NCI-H1436 (cell line): ENCODE measurements around the gene AOX1.
A peak's percentile ranks its signal among the peaks of the same experiment; 100 is the strongest.
"Not testable (repeated sequence)": the region's sequence is repeated elsewhere in the genome, so short reads cannot be mapped to it uniquely, and the experiment has no call there.

ENCODE experiments used
- DNase-seq: peaks from one replicate; lab custom pipeline; 2025; lab: John Stamatoyannopoulos, UW

Gene AOX1

DNA sequence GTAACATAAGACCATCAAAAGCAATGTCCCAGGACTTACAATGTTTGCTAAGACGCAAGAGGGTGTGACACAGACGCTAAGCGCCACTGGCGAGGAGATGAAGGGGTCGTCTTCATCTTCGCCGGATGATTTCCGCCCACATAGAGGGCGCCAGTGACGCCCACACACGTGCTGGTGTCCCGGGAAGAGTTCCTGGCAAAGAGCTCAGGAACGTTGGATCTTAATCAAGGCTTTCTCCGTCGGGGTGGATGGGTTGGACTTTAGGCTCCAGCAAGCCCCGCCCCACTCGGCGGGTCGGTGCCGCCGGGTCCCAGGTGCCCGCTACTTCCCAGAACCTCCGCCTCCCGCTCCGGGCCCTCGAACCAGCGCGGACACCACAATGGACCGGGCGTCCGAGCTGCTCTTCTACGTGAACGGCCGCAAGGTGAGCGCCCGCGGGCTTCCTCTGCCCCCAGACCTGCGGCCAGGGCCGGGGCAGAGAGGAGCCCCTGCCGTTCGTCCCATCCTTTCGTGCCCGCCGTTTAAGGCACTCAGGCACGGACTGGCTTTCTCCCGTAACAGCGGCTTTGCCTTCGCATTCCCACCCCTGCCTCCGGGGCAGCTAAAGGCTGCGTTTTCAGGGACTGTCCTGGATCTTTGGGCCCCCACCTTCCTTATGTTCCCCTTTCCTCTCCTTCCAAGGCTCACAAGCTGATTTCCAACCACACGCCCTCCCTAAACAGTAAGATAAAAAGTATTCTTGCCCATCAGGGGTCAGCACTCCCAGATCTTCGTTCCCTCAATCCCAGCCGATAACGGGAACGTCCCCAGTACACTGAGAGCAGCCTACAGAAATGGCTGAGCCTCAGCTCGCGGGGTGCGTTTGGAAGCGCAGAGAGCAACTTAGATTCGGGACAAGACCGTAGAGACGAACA lies at the start of gene AOX1:
AOX1 (plus strand) TSS at position 285 of the 914 bp plus-strand sequence; CDS start at position 380, 95 bp downstream.
- DNase-seq: no peak

DNA sequence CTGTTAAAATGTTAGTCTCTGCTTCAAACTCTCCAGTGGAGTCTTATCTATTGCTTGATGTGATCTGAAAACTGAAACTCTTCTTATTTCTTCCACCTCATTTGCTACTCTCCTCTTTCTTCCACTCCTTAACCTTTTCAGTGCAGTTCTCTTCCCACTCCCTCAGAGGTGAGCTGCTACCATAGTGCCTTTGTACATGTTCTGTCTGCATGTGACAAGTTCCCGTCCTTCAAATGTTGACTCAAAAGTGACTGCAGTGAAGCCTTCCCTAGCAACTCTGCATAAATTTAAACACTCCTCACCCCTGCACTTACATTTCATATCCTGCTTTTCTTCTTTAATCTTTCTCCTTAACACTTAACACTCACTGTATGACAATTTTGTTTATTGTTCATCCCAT lies 47.7 kb upstream of the AOX1 start:
- no peak for DNase-seq

DNA sequence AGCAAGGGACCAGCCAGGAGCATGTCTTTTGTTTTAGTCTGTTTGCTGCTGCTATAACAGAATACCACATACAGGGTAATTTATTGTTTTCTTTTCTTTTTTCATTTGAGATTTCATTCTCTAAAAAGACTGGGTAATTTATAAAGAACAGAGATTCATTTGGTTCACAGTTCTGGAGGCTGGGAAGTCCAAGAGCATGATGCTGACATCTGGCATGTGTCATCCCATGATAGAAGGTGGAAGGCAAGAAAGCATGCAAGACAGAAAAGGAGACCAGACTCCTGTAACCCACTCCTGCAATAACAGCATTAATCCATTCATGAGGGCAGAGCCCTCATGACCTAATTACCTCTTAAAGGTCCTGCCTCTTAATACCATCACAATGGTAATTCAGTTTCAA lies 45.0 kb upstream of the AOX1 start:
- DNase-seq: no peak

DNA sequence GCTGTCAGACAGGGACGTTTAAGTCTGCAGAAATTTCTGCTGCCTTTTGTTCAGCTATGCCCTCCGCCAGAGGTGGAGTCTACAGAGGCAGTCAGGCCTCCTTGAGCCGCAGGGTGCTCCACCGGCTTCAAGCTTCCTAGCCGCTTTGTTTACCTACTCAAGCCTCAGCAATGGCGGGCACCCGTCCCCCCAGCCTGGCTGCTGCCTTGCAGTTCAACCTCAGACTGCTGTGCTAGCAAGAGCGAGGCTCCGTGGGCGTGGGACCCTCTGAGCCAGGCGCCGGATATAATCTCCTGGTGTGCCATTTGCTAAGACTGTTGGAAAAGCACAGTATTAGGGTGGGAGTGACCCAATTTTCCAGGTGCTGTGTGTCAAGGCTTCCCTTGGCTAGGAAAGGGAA lies 19.2 kb upstream of the AOX1 start:
- not testable (repeated sequence) for DNase-seq

DNA sequence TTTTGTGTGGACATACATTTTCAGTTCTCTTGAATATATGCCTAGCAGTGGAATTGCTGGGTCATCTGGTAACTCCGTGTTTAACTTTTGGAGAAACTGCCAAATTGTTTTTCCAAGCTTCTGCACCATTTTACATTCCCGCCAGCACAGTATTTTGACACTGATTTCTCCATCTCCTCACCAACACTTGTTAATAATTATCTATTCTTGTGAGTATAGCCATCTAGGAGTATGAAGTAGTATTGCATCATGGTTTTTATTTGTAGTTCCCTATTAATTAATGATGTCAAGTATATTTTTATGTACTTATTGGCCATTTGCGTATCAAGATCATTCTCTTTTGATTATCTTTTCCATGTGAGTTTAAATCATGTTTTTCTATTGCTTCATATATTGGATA lies 17.9 kb upstream of the AOX1 start:
- no peak for DNase-seq

DNA sequence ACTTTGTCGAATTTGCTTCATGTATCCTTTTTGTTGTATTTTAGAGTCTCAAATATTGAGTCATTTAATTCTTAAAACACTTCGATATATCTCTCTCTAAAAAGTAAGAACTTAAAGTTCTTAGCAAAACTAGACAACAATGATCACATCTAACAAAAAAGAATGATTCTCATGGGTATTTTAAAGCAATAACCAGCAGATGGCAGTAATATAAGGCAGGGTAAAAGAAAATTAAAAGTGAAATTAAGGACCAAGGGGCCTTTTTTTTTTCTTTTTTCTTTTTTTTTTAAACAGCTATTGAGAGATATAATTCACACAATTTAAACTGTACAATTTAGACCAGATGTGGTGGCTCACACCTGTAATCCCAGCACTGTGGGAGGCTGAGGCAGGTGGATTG lies 9.9 kb upstream of the AOX1 start:
- no peak for DNase-seq

DNA sequence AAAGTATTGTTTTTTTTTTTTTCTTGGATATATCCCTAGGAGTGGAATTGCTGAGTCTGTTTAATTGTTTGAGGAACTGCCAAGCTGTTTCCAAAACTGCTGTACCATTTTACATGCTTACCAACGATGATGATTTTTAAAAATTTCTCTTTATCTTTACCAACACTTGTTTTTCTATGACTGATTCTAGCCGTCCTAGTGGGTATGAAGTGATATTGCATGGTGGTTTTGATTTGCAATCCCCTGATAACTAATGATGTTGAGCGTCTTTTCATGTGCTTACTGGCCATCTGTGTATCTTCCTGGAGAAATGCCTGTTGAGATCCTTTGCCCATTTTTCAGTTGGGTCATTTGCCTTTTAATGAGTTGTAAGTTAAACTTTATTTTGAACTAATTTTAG lies 8.8 kb upstream of the AOX1 start:
- DNase-seq: no peak

DNA sequence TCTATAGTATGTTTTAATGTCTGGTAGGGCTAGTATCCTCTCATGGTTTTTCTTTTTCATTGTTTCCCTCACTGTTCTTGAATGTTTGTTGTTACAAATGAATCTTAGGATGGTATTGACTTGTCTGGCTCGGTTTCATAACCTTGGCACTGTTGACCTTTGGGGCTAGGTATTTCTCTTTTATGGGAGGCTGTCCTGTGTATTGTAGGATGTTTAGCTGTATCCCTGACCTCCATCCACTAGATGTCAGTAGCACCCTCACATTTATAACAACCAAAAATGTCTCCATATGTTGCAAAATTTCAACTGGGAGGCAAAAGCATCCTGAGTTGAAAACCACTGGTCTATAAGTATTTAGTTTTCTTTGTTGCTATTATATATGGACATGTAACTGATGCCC lies 7.0 kb upstream of the AOX1 start:
- peak; percentile 2 for DNase-seq

DNA sequence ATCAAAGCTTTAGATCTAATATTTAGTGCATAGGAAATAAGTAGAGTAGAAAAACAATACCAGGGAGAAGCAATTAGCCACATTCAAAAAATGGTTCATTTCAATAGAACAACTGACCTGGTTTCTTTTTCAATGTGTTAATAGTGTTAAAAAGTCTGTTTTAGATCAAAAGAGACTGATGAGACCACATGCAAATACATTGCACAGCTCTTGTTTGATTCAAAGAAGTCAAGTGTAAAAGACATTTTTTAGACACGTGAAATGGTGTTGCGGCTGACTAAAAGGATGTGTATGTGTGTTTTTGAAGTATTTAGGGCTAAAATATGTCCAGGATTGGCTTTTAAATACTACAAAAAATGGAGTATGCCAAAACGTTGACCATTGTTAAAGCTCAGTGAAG lies 1.2 kb upstream of the AOX1 start:
- DNase-seq: no peak

DNA sequence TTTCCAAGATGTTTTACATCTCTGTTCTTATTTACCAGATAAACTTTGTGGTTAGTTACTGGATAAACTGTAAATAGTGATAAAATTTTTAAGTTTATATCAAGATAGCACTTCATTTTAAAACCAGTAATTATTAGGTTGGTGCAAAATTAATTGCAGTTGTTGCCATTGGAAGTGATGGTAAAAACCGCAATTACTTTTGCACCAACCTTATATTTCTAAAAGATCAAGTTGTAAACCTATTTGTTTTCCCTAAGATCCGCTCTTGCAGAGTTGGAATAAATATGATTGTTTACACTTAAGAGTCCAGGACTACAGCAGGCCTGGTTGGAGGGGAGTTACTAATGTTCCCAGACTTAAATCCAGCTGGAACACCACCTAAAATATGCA lies 479 bp upstream of the AOX1 start:
- no peak for DNase-seq

DNA sequence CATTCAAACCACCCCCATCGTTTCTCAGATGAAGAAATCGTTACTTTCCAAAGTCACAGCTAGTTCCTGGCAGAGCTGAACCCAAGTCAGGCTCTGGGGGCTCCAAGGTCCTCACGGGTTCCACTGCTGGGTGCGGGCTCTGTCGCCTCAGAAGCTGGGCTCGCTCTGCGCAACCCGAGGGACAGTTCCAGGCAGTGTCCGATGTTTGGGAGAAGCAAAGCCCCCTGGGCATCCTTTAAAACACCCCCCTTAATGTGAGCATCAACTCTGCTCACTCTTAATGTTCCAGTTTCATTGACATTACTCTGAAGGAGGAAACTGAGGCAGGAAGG lies 796 bp downstream of the AOX1 start:
- no peak for DNase-seq

DNA sequence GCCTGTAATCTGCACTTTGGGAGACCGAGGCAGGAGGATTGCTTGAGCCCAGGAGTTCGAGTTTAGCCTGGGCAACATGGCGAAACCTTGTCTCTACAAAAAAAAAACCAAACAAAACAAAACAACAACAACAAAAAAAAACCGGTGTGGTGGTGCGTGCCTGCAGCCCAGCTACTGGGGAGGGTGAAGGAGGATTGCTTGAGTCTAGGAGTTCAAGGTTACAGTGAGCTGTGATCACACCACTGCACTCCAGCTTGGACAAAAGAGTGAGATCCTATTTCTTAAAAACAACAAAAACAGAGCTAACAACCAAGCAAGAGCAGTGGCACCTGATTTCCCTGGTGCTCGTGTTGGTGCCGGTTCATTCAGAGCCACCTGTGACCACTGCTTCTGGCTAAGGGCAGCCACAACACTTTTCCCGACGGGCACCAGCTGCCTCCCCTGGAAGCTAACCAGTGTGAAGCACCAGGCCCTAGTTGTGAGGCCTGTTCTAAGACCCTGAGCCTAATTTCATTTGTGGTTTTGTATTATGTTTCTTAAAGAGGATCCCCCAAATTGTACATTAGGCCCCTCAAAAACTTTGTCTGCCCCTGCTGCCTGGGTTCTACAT lies 1.3 kb downstream of the AOX1 start:
- no peak for DNase-seq

DNA sequence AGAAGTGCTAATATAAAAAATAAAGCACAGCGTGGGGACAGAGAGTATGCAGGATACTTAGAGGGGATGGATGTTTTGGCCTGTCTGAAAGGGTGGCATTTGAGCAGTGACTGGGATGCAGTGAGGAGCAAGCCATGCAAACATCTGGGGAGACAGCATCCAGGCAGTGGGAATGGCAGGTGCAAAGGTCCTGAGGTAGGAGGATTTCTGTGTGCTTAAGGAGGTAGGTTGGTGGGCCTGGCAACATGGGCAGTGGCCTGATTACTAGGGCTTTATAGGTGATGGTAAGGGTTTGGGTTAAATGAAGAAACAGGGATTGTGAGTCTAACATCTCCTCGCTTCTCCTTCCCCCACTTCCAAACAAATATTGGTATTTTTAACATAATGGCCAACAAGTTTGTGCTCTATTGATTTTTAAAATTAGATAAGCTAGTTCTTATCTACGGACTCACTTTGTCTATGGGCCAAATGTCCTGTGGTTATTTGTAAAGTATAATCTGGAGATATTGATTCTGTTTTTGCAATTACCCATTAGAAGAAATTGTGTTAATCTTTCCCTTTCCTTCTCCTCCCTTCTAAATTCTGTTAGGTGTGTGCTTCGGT lies 2.4 kb downstream of the AOX1 start:
- no peak for DNase-seq

DNA sequence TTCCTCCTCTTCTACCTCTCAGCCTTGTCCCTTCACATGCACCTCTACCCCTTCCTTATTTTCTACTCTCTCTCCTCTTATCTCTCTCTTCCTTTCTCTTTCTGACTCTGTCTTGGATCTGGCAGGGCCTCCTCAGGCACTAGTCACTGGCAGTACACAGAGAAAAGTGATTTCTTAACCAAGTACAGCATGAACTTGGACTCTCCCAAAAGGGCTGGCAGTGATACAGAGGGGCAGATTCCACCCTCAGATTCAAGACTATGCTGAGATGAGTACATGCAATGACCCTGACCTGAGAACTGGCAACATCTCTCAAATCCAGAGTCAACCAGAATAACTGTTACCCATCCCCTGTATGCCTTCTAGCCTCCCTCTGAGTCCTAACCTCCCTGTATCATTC lies 4.3 kb downstream of the AOX1 start:
- DNase-seq: no peak

DNA sequence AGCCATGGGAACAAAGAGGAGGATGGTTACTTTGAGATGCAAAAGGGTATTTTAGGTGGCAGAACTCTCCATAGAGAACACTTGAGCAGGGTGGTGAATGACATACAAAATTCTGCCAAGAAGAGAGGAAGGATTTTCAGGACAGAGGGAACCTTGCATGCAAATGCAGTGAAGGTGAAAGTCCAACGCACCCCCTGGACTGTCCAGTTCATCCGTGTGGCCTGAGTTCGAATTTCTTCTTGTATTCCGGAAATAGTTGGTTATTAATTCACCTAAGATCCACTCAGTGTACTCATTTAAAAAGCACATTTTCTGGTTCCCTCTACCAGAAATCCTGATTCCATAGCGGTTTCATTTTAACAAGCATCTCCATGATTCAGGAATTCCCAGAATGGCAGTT lies 5.5 kb downstream of the AOX1 start:
- no peak for DNase-seq

DNA sequence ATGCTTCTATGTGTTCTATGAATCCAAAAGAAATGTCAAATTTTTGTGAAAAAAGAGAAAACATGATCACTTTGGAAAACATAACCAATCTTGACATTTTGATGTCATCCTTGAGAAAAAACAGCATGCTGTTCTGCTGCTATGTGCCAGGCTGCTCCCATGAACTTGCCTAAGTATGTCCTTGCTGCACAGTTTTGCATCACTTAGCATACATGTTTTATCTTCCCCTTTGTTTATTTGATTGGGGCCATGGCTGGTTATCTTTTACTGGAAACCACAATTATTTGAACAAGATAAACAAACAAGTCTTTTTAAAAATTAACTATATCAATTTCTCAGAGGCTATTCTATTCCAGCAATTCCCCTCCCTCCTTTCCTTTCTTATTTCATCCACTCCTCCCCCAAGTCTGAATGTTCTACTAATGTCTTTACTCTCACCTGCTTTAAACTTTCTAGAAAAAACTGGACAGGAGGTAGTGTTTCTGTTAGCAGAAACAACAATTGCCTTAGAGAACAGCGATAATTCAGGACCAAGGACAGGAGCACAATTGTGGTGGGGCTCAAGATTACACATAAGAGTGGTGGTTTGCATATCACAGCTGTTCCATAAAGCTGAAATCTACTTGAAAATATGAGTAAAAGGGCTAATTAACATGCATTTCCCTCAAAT lies 6.7 kb downstream of the AOX1 start:
- DNase-seq: no peak

DNA sequence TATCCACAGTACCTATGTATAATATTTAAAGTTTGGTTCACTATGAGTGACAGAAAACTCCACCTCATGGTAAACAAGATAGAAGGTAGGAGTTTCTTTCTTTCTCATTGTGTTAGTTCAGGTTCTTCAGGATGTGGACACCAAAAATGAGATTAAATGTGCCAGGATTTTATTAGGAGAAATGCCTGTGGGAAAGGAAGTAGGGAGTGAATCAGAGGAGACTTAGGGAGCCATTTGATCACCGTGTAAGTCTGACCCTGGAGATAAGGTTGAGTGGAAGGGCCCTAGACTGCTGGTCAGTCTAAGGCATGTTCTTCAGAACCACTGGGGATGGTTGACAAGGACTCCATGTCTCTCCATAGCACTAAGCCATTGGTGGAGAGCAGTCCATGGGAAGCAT lies 8.1 kb downstream of the AOX1 start:
- no peak for DNase-seq

DNA sequence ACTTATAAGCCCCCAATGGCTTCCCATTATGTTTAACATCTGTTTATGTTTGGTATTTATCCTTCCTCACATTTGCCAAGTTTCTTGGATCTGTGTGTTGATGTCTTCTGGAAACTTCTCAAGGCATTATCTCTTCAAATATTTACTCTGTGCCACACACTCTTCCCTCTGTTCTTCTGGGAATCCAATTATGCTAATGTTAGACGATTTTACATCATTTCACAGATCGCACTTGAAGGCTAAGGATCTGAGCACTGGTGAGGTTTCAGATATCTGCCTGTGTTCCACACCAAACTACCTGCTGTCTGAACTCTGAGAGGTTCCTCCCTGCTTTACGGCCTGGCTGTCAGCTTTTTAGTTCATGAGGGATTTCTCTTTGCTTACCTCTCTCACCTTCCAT lies 10.1 kb downstream of the AOX1 start:
- no peak for DNase-seq

DNA sequence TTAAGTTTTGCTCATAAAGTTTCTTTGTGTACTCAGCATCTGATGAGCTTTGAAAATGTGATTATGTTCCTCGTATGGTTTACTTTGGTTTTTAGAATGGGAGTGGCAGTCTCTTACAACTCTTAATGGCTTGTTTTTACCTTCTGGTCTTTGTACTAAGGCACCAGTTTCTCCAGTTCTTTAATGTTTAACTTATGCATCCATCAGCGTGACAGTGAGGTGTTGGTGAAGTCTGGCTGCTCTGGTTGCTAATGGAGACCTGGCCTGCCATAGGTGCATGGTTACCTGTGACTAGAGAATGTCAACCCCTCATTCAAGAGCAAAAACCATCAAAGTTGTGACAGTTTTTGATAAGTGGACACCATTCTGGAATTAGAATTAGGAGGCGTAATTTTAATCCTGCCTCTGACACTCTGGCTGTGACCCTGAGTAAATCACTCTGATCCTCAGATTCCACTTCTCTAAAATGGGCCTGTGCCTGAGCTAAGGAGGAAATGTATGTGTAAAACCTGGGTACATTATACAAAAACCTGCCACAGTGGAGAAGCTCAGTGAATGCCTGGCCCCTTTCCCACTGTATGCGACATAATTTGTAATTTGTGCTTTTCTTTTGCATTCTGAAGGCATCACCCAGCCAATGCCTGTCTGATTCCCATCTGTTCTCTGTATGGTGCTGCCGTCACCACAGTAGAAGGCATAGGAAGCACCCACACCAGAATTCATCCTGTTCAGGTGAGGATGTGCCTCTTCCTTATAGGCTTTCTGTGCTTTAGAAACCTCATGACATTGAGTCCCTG lies 11.2 kb downstream of the AOX1 start:
- no peak for DNase-seq

DNA sequence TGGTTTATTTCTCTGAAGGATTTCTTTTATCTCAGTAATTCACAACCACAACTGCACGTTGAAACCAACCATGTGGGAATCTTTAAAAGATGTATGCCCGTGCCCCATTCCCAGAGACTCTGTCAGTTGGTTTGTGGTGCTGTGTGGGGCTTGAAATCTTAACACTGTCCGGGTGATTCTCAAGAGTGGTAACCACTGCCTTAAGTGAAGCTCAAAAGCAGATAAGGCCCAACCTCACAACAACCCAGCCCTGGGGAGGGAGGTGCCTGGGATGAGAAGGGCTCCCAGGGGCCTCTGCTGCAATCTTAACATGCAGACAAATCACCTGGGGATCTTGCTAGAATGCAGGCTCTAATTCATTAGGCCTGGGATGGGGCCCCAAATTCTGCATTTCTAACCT lies 13.4 kb downstream of the AOX1 start:
- no peak for DNase-seq

DNA sequence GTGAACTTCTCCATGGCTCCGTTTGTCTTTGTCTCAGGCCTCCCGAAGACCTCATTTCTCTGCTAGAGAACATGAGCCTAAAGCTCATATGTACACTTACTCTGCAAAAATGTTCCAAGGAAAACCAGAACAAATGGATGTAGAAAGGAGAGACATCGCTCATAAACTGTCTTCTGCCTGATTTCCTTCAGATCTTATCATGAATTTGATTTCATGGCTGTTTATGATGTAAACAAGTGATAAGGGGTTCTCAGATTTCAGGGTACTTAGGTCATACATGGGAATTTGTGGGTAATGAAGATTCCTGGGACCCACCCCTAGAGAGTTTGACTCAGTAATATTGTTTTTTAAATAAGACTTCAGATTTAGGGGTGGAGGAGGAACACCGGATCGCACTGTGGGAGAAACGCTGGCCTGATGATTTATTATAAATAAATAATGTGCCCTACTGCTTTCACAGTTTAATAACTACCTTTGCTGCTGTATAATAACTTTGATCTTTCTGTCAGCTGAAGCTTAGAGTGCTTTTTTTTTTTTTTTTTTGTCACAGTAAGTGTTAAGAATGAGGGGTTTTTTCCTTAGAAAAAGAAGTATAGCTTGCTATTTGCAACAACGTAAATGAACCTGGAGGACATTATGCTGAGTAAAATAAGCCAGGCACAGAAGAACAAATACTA lies 14.9 kb downstream of the AOX1 start:
- DNase-seq: no peak

DNA sequence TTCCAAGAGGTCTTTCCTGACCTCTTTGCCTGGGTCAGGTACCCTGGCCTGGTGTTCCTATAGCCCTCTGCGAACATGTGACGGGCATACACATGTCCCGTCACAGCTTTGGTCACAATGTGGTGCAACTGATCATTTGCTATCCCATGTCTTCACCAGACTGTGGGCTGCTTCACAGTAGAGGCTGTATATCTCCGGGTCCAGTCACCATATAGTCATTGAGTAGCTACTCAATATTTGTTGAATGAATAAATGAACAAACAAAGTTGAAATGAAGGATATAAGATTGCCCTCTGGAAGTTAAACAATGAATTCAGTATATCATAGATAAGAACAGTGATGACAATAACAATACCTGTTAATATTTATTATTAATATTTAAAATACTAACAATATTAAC lies 16.8 kb downstream of the AOX1 start:
- no peak for DNase-seq
